ENCODE data around the gene GRIN2D. TPM values are rescaled to one million over a fixed set of nuclear protein-coding genes. Genes with fewer than 3 reads are reported as not detected.
"Not testable (repeated sequence)": the region's sequence is repeated elsewhere in the genome, so short reads cannot be mapped to it uniquely, and the experiment has no call there.

GRIN2D gene
- total RNA-seq, 2 experiments from 2014 or later: 0.13 to 0.18 TPM

DNA sequence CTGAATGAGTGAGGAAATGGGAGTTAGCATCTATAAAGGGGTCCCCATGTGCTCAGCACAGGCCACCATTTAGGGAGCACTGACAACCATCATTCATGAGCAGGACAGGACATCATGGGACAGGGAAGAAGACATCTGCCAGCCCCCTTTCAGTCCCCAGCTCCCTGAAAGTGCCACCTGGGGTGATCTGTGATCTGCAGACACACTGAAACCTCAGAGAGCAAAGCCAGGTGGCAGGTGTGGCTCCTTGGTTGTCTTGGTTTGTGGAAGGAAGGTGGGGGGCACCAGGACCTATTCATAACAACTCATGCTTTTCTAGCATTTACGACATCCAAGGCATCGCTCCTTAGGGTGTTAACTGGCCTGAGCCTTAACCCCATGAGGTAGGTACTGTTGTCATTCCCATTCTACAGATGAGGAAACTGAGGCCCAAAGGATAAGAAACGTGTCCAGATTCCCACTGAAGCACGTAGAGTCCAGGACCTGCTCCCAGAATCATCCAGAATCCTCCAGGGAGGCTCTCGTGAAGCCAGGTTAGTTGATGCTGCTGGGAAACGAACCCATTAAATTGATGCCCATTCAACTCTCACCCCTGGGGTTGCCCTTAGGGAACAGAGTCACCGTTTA, 7.9 kb upstream of the GRIN2D start:
- H3K9me3 Mint-ChIP-seq: no peaks in the 10 kb centered on the region
- H3K36me3 Mint-ChIP-seq (ENCODE audit: low read depth): peaks cover 39% of the 10 kb centered on the region
- no peak for DNase-seq
- CTCF ChIA-PET: interaction anchor here (1.0 kb wide), 1 partner anchor 164 kb away, joined by 3 read pairs; no protein-coding TSS in a partner anchor
- no peak overlapping the region for H3K27ac Mint-ChIP-seq
- no peaks in the 10 kb centered on the region for H3K27me3 Mint-ChIP-seq
- H3K4me1 Mint-ChIP-seq (ENCODE audit: low read depth): peaks cover 3% of the 10 kb centered on the region
- TF ChIP-seq, protein P1, sequence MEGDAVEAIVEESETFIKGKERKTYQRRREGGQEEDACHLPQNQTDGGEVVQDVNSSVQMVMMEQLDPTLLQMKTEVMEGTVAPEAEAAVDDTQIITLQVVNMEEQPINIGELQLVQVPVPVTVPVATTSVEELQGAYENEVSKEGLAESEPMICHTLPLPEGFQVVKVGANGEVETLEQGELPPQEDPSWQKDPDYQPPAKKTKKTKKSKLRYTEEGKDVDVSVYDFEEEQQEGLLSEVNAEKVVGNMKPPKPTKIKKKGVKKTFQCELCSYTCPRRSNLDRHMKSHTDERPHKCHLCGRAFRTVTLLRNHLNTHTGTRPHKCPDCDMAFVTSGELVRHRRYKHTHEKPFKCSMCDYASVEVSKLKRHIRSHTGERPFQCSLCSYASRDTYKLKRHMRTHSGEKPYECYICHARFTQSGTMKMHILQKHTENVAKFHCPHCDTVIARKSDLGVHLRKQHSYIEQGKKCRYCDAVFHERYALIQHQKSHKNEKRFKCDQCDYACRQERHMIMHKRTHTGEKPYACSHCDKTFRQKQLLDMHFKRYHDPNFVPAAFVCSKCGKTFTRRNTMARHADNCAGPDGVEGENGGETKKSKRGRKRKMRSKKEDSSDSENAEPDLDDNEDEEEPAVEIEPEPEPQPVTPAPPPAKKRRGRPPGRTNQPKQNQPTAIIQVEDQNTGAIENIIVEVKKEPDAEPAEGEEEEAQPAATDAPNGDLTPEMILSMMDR (IDR thresholded peaks at IDR 0.05): no peak
- ATAC-seq: no peak
- no peak overlapping the region for H3K4me3 Mint-ChIP-seq
- intact Hi-C loops (cut with micrococcal nuclease): no loop called here
- POLR2A ChIA-PET: interaction anchor here (0.8 kb wide), 1 partner anchor 8 kb away, joined by 3 read pairs; no protein-coding TSS in a partner anchor

DNA sequence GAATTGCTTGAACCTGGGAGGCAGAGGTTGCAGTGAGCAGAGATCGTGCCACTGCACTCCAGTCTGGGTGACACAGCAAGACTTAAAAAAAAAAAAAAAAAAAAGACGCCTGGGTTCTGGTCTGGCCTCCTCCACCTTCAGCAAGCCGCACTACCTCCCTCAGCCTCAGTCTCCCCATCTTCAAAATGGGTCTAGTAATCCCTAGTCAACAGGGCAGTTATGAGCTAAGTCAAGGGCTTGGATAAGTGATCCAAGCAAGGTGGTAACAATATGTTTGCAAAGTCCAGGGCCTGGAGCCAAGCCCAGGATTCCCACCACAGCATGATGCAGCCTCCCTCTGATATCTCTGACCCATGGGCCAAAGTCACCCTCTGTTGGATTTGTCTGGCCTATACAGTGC, 6.5 kb upstream of the GRIN2D start:
- peaks cover 35% of the 10 kb centered on the region for H3K36me3 Mint-ChIP-seq (ENCODE audit: low read depth)
- CTCF ChIA-PET: interaction anchor here (1.1 kb wide), 1 partner anchor 73 kb away, joined by 6 read pairs; no protein-coding TSS in a partner anchor

DNA sequence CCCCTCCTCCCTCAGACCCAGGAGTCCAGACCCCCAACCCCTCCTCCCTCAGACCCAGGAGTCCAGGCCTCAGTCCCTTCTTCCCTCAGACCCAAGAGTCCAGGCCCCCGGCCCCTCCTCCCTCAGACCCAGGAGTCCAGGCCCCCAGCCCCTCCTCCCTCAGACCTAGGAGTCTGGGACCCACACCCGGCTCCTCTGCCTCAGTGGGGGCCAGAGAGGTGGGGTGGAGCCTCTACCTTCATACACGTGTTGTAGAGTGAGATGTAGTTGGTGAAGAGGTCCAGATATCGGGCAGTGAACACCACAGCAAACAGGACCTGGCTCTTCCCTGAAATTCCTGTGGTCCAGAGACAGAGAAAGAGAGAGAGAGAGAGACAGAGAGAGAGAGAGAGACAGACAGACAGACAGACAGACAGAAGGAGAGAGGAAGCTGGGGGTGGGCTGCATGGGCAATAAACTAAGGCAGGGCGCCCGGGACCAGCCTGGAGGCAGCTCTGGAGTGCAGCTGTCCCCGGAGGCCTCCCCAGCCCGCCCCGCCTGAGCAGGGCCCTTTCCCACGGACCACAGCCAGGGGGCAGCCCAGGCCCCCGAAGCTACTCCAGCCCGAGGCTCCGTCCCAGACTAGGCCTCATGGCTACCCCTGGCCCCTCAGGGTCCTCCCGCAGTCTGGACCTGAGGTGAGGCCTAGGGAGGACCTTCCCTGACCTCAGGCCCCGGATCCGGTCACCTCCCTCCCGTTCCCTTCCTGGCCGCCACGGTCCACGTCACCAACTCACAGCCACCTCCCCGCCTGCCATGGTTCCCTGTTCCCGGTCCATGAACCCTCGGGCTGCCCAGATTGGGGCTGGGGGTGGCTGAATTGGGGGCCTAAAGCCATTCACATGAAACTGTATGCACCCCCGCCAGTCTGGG, 3.0 kb upstream of the GRIN2D start:
- peaks cover 20% of the 10 kb centered on the region for H3K36me3 Mint-ChIP-seq (ENCODE audit: low read depth)
- ATAC-seq (peak; percentile 72), DNase-seq (peak; percentile 76)
- intact Hi-C loops (cut with micrococcal nuclease): no loop called here
- TF ChIP-seq, protein P1 (IDR thresholded peaks at IDR 0.05): peak; percentile 43
- no peaks in the 10 kb centered on the region for H3K9me3 Mint-ChIP-seq
- ChIA-PET CTCF (interaction anchor here (0.6 to 2.4 kb wide), 36 partner anchors 10 to 227 kb away, joined by 3 to 25 read pairs (median 4); partner anchors contain the start of genes GRWD1, SYNGR4 and TMEM143), POLR2A (interaction anchor here (1.0 to 2.1 kb wide), 8 partner anchors 10 to 227 kb away, joined by 3 to 7 read pairs (median 4); partner anchors contain the start of gene SYNGR4)
- peaks cover 25% of the 10 kb centered on the region for H3K4me1 Mint-ChIP-seq (ENCODE audit: low read depth)
- peak overlapping the region; percentile 92 for H3K27ac Mint-ChIP-seq
- peak overlapping the region; percentile 91 for H3K4me3 Mint-ChIP-seq
- H3K27me3 Mint-ChIP-seq: peaks cover 19% of the 10 kb centered on the region

More for the DNA sequence above, 6.5 kb upstream of the GRIN2D start:
- ATAC-seq (no peak), DNase-seq (no peak)
- POLR2A ChIA-PET: interaction anchor here (1.0 kb wide), 1 partner anchor 14 kb away, joined by 3 read pairs; no protein-coding TSS in a partner anchor
- Mint-ChIP-seq H3K27me3 (no peaks in the 10 kb centered on the region), H3K27ac (no peak overlapping the region), H3K4me1 (ENCODE audit: low read depth) (peaks cover 6% of the 10 kb centered on the region), H3K4me3 (no peak overlapping the region), H3K9me3 (no peaks in the 10 kb centered on the region)
- intact Hi-C loops (cut with micrococcal nuclease): no loop called here
- TF ChIP-seq, protein P1 (IDR thresholded peaks at IDR 0.05): no peak

DNA sequence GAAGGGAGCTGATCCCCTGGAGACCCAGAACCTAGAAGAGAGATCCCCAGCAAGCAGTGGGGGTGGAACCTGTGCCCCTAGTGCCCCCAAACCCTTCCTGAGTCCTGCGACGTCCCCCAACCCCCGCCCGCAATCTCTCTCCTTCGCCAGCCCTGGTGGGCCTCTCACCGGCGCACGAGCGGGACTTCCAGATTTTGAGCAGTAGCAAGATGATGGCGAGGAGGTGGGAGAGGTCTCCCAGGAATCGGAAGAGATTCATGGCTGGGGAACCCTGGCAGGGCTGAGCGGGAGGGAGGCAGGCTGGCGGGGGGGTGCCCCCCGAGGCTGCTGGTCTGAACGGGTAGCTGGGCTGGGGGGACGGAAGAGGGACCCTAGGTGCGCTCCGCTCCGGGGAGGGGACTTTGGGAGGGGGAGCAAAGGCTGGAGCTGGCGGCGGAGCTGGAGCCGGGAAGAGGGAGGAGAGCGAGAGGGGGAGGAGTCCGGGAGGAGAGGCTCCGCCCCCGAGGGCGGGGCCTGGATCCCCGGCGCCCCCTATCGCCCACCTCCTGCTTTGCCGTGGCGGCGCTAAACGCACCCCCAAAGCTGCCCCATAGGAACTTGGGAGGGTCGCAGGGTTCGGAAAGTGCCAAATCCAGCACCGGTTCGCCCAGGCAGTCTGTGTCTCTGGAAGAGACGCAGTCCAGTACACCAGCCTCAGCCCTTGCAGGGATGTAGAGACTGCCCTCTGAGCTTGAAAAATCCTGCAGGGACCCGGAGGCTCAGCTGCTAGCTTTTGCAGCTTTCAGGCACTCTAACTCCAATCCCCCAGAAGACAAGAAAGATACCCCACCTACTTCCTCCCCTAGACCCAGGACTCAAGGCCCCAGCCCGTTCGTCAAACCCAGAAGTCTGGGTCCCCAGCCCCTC, 2.1 kb upstream of the GRIN2D start, which contains the start of gene KDELR1:
Gene KDELR1 (minus strand): TSS at position 452 of the 906 bp plus-strand sequence. CDS start 193 bp downstream, at position 259.
- peak within 1 kb of the TSS; percentile 91 for H3K4me3 Mint-ChIP-seq
- no peaks in the 10 kb centered on the region for H3K9me3 Mint-ChIP-seq
- intact Hi-C loops (cut with micrococcal nuclease): no loop called here
- peak within 1 kb of the TSS; percentile 92 for H3K27ac Mint-ChIP-seq
- peaks cover 16% of the 10 kb centered on the region for H3K36me3 Mint-ChIP-seq (ENCODE audit: low read depth)
- peaks cover 26% of the 10 kb centered on the region for H3K4me1 Mint-ChIP-seq (ENCODE audit: low read depth)
- ATAC-seq (peak; percentile 87), DNase-seq (peak; percentile 74)
- POLR2A ChIA-PET: interaction anchor here (0.6 to 2.1 kb wide), 9 partner anchors 11 to 226 kb away, joined by 3 to 7 read pairs (median 3); partner anchors contain the start of gene SYNGR4
- TF ChIP-seq, protein P1 (IDR thresholded peaks at IDR 0.05): peak; percentile 85
- CTCF ChIA-PET: interaction anchor here (0.6 to 2.4 kb wide), 46 partner anchors 9 to 1185 kb away, joined by 3 to 25 read pairs (median 4); partner anchors contain the start of genes GRWD1, SYNGR4 and TMEM143
- H3K27me3 Mint-ChIP-seq: peaks cover 26% of the 10 kb centered on the region

DNA sequence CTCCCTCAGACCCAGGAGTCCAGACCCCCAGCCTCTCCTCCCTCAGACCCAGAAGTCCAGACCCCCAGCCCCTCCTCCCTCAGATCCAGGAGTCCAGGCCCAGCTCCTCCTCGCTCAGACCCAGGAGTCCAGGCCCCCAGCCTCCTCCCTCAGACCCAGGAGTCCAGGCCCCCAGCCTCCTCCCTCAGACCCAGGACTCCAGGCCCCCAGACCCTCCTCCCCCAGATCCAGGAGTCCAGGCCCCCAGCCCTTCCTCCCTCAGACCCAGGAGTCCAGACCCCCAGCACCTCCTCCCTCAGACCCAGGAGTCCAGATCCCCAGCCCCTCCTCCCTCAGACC, 1.5 kb upstream of the GRIN2D start:
- DNase-seq; H3K27ac Mint-ChIP-seq; H3K9me3 Mint-ChIP-seq; ATAC-seq; intact Hi-C loops (cut with micrococcal nuclease): not testable (repeated sequence)
- CTCF ChIA-PET: interaction anchor here (0.6 to 2.4 kb wide), 36 partner anchors 9 to 1185 kb away, joined by 3 to 25 read pairs (median 4); partner anchors contain the start of genes GRWD1, SYNGR4 and TMEM143
- Mint-ChIP-seq H3K4me3 (peak overlapping the region; percentile 91), H3K36me3 (ENCODE audit: low read depth) (peaks cover 15% of the 10 kb centered on the region), H3K27me3 (peaks cover 31% of the 10 kb centered on the region), H3K4me1 (ENCODE audit: low read depth) (peaks cover 26% of the 10 kb centered on the region)
- POLR2A ChIA-PET: interaction anchor here (1.1 to 2.1 kb wide), 3 partner anchors 11 to 27 kb away, joined by 3 to 7 read pairs (median 3); partner anchors contain the start of gene SYNGR4

Measured in activated CD8-positive, alpha-beta T cell treated with anti-CD3 and anti-CD28 coated beads for 36 hours (primary cell).